Measurements from ENCODE around the gene TTLL8. TPM values are rescaled to one million over a fixed set of nuclear protein-coding genes. Genes with fewer than 3 reads are reported as not detected.

Gene TTLL8
- total and polyA plus RNA-seq, 7 donors, result not detected

DNA sequence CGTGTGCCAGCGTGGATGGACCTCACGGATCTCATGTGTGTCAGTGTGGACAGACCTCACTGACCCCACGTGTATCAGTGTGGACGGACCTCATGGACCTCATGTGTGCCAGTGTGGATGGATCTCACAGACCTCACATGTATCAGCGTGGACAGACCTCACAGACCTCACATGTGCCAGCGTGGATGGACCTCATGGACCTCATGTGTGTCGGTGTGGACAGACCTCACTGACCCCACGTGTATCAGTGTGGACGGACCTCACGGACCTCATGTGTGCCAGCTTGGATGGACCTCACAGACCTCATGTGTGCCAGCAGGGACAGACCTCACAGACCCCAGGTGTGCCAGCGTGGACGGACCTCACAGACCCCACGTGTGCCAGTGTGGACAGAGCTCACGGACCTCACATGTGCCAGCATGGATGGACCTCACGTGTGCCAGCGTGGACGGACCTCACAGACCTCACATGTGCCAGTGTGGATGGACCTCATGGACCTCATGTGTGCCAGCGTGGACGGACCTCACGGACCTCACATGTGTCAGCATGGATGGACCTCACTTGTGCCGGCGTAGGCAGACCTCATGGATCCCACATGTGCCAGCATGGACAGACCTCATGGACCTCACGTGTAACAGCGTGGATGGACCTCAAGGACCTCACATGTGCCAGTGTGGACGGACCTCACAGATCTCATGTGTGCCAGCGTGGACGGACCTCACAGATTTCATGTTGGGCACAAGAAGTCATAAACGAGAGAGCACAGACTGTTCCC is 18.2 kb downstream of the TTLL8 start:
- WGBS, 3 donors, result 90 to 93% (median 93%) methylated on average over 29 of the region's 29 CpGs
- intact Hi-C loops (cut with DNase I), result no loop called here
- Histone ChIP-seq H3K4me3 (no peak overlapping the region), H3K36me3 (ENCODE audit: insufficient read depth in 1 of 2, low read depth in 1 of 2) (no peaks in the 10 kb centered on the region), H3K27me3 (ENCODE audit: insufficient read depth in 3 of 3, low read length in 2 of 3) (peaks cover 0 to 20% (median 6%) of the 10 kb centered on the region in 3 donors), H3K9me3 (peaks cover 4% of the 10 kb centered on the region), H3K27ac (no peak overlapping the region), H3K4me1 (no peaks in the 10 kb centered on the region)
- ATAC-seq (no peak), DNase-seq (no peak)
- TF ChIP-seq, protein P1, sequence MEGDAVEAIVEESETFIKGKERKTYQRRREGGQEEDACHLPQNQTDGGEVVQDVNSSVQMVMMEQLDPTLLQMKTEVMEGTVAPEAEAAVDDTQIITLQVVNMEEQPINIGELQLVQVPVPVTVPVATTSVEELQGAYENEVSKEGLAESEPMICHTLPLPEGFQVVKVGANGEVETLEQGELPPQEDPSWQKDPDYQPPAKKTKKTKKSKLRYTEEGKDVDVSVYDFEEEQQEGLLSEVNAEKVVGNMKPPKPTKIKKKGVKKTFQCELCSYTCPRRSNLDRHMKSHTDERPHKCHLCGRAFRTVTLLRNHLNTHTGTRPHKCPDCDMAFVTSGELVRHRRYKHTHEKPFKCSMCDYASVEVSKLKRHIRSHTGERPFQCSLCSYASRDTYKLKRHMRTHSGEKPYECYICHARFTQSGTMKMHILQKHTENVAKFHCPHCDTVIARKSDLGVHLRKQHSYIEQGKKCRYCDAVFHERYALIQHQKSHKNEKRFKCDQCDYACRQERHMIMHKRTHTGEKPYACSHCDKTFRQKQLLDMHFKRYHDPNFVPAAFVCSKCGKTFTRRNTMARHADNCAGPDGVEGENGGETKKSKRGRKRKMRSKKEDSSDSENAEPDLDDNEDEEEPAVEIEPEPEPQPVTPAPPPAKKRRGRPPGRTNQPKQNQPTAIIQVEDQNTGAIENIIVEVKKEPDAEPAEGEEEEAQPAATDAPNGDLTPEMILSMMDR (IDR thresholded peaks at IDR 0.05), result no peak

DNA sequence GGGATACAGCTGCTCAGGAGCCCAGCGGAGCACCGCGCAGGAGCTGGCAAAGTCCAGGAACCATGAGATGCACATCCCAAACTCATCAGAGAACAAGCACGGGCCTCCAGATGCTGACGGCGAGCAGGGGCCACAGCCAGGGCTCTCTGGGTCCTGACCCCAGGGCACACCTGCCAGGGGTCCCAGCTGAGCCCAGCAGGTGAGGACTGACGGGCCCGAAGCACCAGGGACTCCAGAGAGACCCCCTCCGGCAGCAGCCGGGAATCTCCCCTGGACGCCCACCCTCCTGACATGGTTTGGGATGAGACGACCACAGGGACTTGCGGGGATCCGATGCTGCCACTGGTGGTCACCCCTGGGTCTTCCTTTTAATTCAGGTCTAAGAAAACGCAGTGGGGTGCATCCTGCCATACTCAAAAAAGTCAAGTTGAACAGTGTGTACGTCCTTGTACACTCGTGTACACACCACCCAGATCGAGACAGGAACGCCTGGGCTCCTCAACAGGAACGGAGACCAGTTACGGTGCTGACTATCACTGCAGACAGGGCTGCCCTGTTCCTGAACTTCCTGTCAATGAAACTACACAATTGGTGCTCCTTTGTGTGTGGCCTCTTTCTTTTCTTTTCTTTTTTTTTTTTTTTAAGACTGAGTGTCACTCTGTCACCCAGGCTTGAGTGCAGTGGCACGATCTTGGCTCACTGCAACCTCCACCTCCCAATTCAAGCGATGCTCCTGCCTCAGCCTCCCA is 21.9 kb downstream of the TTLL8 start:
- H3K27ac ChIP-seq, result no peak overlapping the region
- no peak for DNase-seq
- peaks cover 4% of the 10 kb centered on the region for H3K9me3 ChIP-seq
- no peak overlapping the region for H3K4me3 ChIP-seq
- no peak for ATAC-seq
- intact Hi-C loops (cut with DNase I), result no loop called here
- H3K4me1 ChIP-seq, result no peaks in the 10 kb centered on the region
- peaks cover 0 to 40% (median 13%) of the 10 kb centered on the region in 3 donors for H3K27me3 ChIP-seq (ENCODE audit: insufficient read depth in 3 of 3, low read length in 2 of 3)
- WGBS, 3 donors, result 77 to 84% (median 79%) methylated on average over 23 of the region's 23 CpGs
- no peaks in the 10 kb centered on the region for H3K36me3 ChIP-seq (ENCODE audit: insufficient read depth in 1 of 2, low read depth in 1 of 2)
- TF ChIP-seq, protein P1 (IDR thresholded peaks at IDR 0.05), result no peak

DNA sequence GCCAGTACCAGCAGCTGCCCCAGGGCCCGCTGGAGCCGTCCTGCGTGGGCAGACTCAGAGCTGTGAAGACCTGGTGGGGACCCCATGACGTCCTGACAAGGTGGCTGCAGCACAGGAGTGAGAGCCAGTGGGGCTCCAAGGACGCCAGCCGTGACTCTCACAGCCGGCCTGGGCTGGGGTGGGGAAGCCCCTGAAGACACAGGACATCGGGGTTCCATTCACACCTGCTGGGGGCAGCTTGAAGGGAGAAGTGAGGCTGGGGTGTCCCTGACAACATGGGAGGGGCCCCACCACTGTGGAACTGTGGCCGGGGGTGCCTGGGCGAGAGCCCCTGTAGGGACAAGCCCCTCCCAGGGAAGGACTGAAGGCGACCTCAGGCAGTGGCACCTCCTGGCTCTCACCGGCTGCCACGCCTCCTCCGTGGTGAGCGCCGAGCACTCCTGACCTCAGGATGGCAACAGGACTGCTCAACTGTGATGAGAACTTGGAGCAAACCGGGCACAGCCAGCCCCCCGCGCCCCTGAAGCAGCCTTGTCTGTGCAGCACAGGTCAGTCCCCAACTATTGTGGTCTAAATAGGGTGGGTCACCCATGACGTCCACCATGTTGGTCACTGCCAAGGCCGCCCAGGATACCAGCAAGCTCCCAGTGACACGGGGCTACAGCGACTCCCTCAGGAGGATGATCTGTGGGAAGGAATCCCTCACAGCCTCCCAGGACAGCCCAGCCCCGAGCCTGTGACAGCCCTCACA is 22.8 kb downstream of the TTLL8 start:
- no peak for ATAC-seq
- Histone ChIP-seq H3K27ac (no peak overlapping the region), H3K36me3 (ENCODE audit: insufficient read depth in 1 of 2, low read depth in 1 of 2) (no peaks in the 10 kb centered on the region), H3K9me3 (peaks cover 4% of the 10 kb centered on the region), H3K4me1 (no peaks in the 10 kb centered on the region), H3K4me3 (no peak overlapping the region), H3K27me3 (ENCODE audit: insufficient read depth in 3 of 3, low read length in 2 of 3) (peaks cover 0 to 48% (median 13%) of the 10 kb centered on the region in 3 donors)
- intact Hi-C loops (cut with DNase I), result no loop called here
- TF ChIP-seq, protein P1 (IDR thresholded peaks at IDR 0.05), result no peak
- 73 to 75% (median 74%) methylated on average over 24 of the region's 24 CpGs for WGBS, 3 donors
- no peak for DNase-seq

DNA sequence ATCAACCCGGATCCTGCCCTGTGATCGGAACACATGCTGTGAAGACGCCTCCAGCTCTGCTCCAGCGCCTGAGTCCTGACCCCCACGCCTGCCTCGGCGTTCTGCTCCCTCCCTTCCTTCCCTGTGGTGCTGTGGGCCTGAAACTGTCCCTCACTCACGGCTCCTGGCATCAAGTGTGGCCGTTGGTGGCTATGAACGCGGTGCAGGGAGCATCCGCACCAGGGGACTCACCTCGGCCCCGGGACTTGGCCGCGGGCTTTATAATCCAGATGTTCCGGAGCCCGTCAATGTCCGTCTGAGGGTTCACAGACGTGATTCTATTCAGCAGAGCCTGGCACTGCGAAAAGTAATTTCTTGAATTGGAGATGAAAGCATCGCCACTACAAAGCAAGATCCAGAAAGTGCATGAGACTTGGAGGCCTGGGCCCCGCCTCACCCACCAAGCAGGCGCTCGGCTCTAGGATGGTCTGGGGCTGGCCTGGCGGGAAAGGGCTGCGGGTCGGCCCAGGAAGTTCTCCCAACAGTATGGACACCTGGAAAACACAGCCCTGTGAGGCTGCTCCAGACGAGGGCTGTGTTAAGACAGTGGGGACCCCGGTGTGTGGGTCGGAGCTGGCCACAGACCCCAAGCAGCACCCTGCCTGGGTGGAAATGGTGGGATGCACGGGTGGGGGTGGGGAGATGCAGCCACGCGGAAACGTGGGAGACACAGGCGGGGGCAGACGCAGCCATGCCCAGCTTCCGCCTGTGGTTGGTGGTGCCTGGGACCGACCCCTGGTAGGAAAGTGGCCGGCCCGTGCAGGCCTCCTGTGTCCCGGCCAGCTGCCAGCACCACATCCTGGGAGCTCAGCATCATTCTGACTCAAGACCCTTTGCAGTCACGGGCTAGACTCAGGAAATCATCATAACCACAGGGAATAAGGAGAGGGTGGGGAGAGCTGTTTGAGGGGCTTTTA is 23.7 kb downstream of the TTLL8 start:
- TF ChIP-seq, protein P1 (IDR thresholded peaks at IDR 0.05), result no peak
- no peak for DNase-seq
- H3K27me3 ChIP-seq (ENCODE audit: insufficient read depth in 3 of 3, low read length in 2 of 3), result peaks cover 0 to 55% (median 16%) of the 10 kb centered on the region in 3 donors
- no peaks in the 10 kb centered on the region for H3K4me1 ChIP-seq
- no peak for ATAC-seq
- intact Hi-C loops (cut with DNase I), result loop anchor here (5.0 kb wide), 1 partner anchor 267 kb away; no protein-coding TSS in a partner anchor
- H3K27ac ChIP-seq, result no peak overlapping the region
- WGBS, 3 donors, result 66 to 75% (median 69%) methylated on average over 43 of the region's 43 CpGs
- no peak overlapping the region for H3K4me3 ChIP-seq
- peaks cover 4% of the 10 kb centered on the region for H3K9me3 ChIP-seq
- H3K36me3 ChIP-seq (ENCODE audit: insufficient read depth in 1 of 2, low read depth in 1 of 2), result no peaks in the 10 kb centered on the region

Measured in psoas muscle (tissue), 8 donors.